Measurements from ENCODE around the gene C4orf54.

- TF ChIP-seq POLR2A (IDR thresholded peaks at IDR 0.05), result no peak
- no peak for TF ChIP-seq CTCF (IDR thresholded peaks at IDR 0.05)
- no peak for TF ChIP-seq POLR2AphosphoS5 (IDR thresholded peaks at IDR 0.05)
These were observed 23.9 kb downstream of the C4orf54 start for GRCh38 chr4:99633772-99634171.

Data from prostate gland (tissue), 2 donors.